ENCODE results near the gene GLYATL1.

GLYATL1 gene

GRCh38 chr11:58905721-58906547, 33.4 kb upstream of the GLYATL1 start:
- H3K4me3 ChIP-seq (ENCODE audit: low read depth, low read length): peak overlapping the region; percentile 63
- DNase-seq (ENCODE audit: low read depth, low spot score): peak; percentile 92
- in situ Hi-C loops (cut with HindIII; ENCODE audit: low sequenced_read_pairs): no loop called here
- peak; percentile 65 for TF ChIP-seq CTCF (IDR thresholded peaks at IDR 0.05; ENCODE audit: low read depth, low read length)

GRCh38 chr11:58907780-58908179, 31.5 kb upstream of the GLYATL1 start:
- DNase-seq (ENCODE audit: low read depth, low spot score): no peak
- in situ Hi-C loops (cut with HindIII; ENCODE audit: low sequenced_read_pairs): no loop called here
- no peak for TF ChIP-seq CTCF (IDR thresholded peaks at IDR 0.05; ENCODE audit: low read depth, low read length)
- no peak overlapping the region for H3K4me3 ChIP-seq (ENCODE audit: low read depth, low read length)

GRCh38 chr11:58912124-58912523, 27.2 kb upstream of the GLYATL1 start:
- no peak for TF ChIP-seq CTCF (IDR thresholded peaks at IDR 0.05; ENCODE audit: low read depth, low read length)
- DNase-seq (ENCODE audit: low read depth, low spot score): no peak
- no peak overlapping the region for H3K4me3 ChIP-seq (ENCODE audit: low read depth, low read length)
- in situ Hi-C loops (cut with HindIII; ENCODE audit: low sequenced_read_pairs): no loop called here

- in situ Hi-C loops (cut with HindIII; ENCODE audit: low sequenced_read_pairs): no loop called here
- no peak overlapping the region for H3K4me3 ChIP-seq (ENCODE audit: low read depth, low read length)
- no peak for TF ChIP-seq CTCF (IDR thresholded peaks at IDR 0.05; ENCODE audit: low read depth, low read length)
- DNase-seq (ENCODE audit: low read depth, low spot score): no peak
These were observed 25.6 kb upstream of the GLYATL1 start for GRCh38 chr11:58913685-58914084.

GRCh38 chr11:58914821-58915543, 24.3 kb upstream of the GLYATL1 start:
- in situ Hi-C loops (cut with HindIII; ENCODE audit: low sequenced_read_pairs): no loop called here
- no peak overlapping the region for H3K4me3 ChIP-seq (ENCODE audit: low read depth, low read length)
- peak; percentile 64 for DNase-seq (ENCODE audit: low read depth, low spot score)
- TF ChIP-seq CTCF (IDR thresholded peaks at IDR 0.05; ENCODE audit: low read depth, low read length): no peak

GRCh38 chr11:58916637-58917036, 22.7 kb upstream of the GLYATL1 start:
- in situ Hi-C loops (cut with HindIII; ENCODE audit: low sequenced_read_pairs): no loop called here
- no peak for DNase-seq (ENCODE audit: low read depth, low spot score)
- TF ChIP-seq CTCF (IDR thresholded peaks at IDR 0.05; ENCODE audit: low read depth, low read length): no peak
- no peak overlapping the region for H3K4me3 ChIP-seq (ENCODE audit: low read depth, low read length)
